ENCODE data around the gene ZNF668.

The ZNF668 gene

DNA sequence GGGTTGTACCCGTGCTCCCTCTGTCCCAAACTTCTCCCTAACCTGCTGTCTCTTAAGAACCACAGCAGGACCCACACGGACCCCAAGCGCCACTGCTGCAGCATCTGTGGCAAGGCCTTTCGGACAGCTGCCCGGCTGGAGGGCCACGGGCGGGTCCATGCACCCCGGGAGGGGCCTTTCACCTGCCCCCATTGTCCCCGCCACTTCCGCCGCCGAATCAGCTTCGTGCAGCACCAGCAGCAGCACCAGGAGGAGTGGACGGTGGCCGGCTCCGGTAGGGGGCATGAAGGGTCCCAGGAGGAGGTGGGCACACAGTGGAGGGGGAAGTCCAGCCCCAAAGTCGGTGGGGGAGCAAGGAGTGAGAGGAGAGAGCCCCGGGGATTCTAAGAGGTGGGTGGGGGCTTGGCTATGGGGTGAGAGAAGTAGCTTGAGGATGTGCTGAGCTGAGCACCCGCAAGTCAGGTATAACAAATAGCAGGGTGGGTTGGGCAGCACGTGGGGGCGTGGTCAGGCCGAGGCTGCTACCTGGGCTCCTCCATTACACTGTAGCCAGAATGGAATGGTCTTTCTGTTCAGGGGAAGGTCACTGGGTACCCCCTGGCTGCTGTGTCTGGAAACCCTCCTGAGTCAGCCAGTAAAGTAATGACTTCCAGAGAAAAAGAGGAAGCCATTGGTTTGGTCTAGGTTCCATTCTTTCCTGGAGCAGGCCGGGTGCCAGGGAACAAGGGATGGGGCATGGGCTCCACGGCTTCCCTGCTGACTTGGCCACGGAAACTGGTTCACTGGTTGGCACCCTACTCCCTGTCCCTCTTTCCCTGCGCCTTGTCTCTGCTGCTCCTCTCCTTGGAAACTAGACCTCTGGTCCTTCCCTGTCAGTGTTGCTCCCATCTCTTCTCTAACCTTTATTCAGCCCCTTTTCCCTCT, 7.7 kb upstream of the ZNF668 start:
- no peak for DNase-seq (ENCODE audit: low read depth in 2 of 3, low spot score in 1 of 3)

DNA sequence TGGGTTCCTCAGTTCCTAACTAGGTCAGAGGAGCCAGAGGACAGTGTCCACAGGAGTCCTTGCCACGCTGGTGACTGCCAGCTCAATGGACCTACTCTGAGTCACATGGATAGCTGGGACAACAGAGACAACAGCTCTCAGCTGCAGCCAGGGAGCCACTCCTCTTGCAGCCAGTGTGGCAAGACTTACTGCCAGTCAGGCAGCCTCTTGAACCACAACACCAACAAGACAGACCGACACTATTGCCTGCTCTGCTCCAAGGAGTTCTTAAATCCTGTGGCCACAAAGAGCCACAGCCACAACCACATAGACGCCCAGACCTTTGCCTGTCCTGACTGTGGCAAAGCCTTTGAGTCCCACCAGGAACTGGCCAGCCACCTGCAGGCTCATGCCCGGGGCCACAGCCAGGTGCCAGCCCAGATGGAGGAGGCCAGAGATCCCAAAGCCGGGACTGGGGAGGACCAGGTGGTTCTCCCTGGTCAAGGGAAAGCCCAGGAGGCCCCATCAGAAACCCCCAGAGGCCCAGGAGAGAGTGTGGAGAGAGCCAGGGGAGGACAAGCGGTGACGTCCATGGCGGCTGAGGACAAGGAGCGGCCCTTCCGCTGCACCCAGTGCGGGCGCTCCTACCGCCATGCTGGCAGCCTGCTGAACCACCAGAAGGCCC, 6.8 kb upstream of the ZNF668 start:
- DNase-seq (ENCODE audit: low read depth in 2 of 3, low spot score in 1 of 3) = no peak

DNA sequence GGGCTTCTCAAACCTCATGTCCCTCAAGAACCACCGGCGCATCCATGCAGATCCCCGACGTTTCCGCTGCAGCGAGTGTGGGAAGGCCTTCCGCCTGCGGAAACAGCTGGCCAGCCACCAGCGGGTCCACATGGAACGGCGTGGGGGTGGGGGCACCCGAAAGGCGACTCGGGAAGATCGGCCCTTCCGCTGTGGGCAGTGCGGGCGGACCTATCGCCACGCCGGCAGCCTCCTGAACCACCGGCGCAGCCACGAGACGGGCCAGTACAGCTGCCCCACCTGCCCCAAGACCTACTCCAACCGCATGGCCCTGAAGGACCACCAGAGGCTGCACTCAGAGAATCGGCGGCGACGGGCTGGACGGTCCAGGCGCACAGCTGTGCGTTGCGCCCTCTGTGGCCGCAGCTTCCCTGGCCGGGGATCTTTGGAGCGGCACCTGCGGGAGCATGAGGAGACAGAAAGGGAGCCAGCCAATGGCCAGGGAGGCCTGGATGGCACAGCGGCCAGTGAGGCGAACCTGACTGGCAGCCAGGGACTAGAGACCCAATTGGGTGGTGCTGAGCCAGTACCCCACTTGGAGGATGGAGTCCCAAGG, 6.1 kb upstream of the ZNF668 start:
- no peak for DNase-seq (ENCODE audit: low read depth in 2 of 3, low spot score in 1 of 3)

DNA sequence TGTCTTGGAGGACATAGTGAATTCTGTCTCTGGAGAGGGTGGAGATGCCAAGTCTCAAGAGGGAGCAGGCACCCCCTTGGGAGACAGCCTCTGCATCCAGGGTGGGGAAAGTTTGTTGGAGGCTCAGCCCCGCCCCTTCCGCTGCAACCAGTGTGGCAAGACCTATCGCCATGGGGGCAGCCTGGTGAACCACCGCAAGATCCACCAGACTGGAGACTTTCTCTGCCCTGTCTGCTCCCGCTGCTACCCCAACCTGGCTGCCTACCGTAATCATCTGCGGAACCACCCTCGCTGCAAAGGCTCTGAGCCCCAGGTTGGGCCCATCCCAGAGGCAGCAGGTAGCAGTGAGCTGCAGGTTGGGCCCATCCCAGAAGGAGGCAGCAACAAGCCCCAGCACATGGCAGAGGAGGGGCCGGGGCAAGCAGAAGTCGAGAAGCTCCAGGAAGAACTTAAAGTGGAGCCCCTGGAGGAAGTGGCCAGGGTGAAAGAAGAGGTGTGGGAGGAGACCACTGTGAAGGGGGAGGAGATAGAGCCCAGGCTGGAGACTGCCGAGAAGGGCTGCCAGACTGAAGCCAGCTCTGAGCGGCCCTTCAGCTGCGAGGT, 5.4 kb upstream of the ZNF668 start:
- DNase-seq (ENCODE audit: low read depth in 2 of 3, low spot score in 1 of 3) = no peak

DNA sequence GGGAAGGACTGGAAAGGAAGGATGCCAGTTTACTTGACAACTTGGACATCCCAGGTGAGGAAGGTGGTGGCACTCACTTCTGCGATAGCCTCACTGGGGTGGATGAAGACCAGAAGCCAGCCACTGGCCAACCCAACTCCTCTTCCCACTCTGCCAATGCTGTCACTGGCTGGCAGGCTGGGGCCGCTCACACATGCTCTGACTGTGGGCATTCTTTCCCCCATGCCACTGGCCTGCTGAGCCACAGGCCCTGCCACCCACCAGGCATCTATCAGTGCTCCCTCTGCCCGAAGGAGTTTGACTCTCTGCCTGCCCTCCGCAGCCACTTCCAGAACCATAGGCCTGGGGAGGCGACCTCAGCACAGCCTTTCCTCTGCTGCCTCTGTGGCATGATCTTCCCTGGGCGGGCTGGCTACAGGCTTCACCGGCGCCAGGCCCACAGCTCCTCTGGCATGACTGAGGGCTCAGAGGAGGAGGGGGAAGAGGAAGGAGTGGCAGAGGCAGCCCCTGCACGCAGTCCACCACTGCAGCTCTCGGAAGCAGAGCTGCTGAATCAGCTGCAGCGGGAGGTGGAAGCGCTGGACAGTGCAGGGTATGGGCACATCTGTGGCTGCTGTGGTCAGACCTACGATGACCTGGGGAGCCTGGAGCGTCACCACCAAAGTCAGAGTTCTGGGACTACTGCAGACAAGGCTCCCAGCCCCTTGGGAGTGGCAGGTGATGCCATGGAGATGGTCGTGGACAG, 4.7 kb upstream of the ZNF668 start:
- no peak for DNase-seq (ENCODE audit: low read depth in 2 of 3, low spot score in 1 of 3)

DNA sequence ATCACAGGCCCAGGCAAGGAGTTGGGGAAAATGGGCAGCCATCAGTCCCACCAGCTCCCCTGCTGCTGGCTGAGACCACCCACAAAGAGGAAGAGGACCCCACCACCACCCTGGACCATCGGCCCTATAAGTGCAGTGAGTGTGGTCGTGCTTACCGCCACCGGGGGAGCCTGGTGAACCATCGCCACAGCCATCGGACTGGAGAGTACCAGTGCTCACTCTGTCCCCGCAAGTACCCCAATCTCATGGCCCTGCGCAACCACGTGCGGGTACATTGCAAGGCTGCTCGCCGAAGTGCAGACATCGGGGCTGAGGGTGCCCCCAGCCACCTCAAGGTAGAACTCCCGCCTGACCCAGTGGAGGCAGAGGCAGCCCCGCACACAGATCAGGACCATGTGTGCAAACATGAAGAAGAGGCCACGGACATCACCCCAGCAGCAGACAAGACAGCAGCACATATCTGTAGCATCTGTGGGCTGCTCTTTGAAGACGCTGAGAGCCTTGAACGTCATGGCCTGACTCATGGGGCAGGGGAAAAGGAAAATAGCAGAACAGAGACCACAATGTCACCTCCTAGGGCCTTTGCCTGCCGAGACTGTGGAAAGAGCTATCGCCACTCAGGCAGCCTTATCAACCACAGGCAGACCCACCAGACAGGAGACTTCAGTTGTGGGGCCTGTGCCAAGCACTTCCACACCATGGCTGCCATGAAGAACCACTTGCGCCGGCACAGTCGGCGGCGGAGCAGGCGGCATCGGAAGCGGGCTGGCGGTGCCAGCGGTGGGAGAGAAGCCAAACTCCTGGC, 3.8 kb upstream of the ZNF668 start:
- DNase-seq (ENCODE audit: low read depth in 2 of 3, low spot score in 1 of 3) = no peak

DNA sequence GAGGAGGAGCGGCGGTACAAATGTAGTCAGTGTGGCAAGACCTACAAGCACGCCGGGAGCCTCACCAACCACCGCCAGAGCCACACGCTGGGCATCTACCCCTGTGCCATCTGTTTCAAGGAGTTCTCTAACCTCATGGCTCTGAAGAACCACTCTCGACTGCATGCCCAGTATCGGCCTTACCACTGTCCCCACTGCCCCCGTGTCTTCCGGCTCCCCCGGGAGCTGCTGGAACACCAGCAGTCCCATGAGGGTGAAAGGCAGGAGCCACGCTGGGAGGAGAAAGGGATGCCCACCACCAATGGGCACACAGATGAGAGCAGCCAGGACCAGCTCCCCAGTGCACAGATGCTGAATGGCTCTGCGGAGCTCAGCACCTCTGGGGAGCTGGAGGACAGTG, 3.0 kb upstream of the ZNF668 start:
- no peak for DNase-seq (ENCODE audit: low read depth in 2 of 3, low spot score in 1 of 3)

DNA sequence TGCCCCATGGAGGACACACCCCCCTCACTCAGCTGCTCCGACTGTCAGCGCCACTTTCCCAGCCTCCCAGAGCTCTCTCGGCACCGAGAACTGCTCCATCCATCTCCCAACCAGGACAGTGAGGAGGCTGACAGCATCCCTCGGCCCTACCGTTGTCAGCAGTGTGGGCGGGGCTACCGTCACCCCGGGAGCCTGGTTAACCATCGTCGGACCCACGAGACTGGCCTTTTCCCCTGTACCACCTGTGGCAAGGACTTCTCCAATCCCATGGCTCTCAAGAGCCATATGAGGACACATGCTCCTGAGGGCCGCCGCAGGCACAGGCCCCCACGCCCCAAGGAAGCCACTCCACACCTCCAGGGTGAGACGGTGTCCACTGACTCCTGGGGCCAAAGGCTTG, 2.3 kb upstream of the ZNF668 start:
- DNase-seq (ENCODE audit: low read depth in 2 of 3, low spot score in 1 of 3) = no peak

DNA sequence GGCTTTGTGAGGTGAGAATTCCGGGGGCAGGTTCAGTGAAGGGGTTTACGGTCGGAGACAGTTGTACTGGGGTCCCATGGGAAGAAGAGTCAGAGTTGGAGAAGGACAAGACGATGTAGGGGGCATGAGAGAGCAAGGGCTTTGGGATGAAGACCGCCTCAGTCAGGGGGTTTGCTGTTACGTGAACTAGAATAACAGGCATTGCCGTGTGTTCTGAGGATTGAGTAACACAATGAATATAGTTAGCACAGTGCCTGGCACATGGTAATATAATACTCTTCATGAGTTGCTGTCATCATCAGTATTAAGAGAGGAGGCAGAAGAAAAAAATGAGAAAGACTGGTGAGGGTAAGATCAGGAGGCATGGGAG, 759 bp upstream of the ZNF668 start:
- no peak for DNase-seq (ENCODE audit: low read depth in 2 of 3, low spot score in 1 of 3)

DNA sequence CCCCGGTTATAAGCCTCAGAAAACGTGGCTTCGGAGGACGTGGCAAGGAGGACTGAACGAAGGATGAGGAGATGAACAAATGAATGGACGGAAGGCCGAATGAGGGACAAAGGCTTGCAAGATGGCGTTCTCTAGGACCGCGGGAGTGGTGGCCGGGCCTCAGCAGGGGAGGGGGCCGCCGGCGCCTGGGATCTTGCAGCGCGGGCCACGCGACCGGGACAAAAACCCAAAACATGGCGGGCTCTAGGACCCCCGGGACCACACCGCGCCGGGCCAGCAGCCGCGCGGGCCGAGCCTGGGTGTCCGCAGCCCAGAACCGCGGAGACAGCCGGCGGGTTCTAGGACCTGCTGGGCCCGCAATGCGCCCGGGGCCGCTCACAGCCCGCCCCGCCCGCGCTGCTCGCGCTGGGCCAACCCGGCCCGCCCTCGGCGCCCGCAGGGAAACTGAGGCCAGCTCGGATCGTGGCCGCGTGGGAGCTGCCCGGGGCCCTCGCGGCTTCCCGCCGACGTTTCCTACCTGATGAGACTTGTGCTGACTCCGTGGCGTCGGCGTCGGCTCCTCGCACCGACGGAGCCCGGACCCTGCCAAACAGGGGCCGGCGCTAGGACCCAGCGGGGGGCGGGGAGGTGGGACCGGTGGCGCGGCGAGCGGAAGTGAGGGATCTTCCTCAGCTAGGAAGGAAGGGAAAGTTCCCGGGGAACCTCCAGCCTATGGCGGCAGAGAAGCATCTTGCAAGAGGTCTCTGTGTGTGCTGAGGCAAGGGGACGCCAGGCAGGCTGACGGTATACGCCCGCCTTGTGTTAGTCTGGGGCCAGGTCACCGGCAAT, 684 bp downstream of the ZNF668 start:
- DNase-seq (ENCODE audit: low read depth in 2 of 3, low spot score in 1 of 3) = peak; percentile 79 to 87 (median 85)

DNA sequence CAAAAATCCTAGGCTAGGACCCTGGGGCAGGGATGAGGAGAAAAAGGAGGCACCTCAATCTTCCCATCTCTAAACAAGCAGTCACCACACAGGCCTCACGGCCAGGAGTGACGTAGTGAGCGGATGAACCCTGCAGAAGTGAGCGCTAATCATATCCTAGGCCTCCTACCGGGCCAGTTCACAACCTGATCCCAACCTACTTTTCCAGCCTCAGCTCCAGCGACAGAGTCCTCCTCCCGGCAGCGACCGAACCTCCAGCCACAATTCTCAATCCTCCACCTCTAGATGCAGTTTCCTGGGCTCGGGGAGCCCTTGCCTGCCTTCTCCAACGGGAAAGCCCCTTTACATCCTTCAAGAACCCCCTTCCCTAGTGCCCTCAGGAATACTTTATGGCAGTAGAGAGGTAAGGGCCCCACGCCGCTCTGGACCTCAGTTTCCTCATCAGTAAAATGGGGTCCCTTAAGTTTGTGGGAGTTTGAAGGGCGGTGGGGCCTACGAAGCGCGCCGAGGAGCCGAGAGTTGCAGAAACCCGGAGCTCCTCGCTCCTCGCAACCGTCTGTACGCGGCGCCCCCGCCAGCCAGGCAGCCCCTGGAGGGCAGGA, 1.4 kb downstream of the ZNF668 start:
- DNase-seq (ENCODE audit: low read depth in 2 of 3, low spot score in 1 of 3) = peak in 1 of 3 donors; percentile 20

DNA sequence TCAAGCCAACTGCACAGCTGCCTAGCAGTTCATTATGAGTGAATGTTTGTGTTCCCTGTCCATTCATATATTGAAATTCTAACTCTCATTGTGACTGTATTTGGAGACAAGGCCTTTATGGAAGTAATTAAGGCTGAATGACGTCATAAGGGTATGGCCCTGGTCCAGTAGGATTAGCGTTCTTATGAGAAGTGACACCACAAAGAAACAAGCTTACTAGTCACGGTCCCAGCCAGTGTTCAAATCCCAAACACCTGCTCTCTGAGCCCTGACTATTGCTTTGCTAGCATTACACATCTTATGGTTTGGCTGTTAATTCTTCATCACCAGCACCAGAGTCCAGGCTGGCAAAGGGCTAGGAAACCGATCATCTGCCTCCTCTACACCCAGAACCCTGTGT, 2.2 kb downstream of the ZNF668 start:
- DNase-seq (ENCODE audit: low read depth in 2 of 3, low spot score in 1 of 3) = no peak

DNA sequence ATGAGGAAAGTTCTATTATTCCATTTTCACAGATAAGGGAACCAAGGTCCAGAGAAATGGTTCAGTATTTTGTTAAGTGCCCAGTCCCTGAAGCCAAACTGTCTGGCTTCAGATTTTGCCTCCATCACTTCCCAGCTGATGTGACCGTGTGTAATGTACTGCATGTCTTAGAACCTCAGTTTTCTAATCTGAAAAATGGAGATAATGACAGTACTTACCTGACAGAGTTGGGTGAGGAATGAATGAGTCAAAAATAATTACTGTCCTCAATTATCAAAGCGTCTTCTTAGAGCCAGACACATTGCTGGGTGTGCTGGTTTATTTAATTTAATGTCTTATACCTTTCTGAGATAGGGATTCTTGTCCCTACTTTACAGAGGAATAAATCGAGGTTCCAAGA, 6.7 kb downstream of the ZNF668 start:
- no peak for DNase-seq (ENCODE audit: low read depth in 2 of 3, low spot score in 1 of 3)

DNA sequence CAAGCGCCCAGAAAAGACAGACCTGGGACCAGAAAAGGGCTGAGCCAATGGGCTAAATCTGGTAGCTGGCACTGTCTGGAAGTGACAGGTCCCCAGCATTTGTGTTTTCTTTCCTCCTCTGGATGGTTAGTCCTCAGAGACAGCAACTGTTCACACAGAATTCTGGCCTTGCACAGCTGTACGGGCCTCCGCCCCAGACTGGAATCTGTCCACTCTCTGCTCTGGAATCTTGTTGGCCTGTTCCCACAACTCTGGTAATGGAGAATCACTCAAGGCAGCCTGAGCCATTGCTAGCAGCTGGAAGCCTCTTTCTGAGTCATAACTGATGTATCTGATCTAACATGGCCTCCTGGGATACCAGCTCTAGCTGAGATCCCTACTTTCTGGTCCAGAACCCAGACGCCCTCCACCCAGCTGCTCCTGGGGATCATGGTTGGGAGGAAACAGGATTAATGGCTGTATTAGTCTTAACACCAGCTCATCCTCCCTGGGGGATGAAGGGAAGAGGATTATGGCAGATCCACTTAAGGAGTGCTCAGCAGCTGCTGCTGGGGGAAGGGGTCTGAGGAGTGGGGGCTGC, 9.1 kb downstream of the ZNF668 start:
- no peak for DNase-seq (ENCODE audit: low read depth in 2 of 3, low spot score in 1 of 3)

DNA sequence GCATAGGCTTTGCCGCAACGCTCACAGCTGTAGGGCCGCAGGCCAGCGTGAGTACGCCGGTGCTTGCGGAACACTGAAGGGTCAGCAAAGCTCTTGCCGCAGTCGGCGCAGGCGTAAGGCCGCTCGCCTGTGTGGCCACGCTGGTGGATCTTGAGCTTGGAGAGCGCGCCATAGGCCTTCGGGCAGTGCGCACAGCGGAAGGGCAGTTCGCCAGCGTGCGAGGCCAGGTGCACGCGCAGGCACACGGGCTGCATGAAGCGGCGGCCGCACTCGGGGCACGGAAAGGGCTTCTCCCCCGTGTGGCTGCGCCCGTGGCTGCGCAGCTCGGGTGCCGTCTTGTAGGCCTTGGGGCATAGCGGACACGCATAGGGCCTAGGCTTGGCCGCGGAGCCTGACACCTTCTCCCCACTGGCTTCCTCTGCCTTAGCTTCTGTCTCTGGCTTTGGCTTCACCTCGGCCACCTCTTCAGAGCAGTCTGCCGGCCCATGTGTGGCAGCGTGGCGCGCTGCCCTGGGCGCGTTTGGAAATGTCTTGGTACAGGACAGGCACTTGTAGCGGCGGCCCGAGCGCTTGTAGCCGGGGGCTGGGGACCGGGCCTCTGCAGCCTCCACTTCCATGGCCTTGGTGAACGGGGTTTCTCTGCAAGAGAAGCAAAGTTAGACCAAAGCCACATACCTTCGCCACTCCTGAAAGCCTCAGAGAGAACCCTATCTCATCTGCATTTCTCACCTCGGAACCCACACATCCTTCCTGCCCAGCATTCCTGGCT, 10.0 kb downstream of the ZNF668 start:
- no peak for DNase-seq (ENCODE audit: low read depth in 2 of 3, low spot score in 1 of 3)

DNA sequence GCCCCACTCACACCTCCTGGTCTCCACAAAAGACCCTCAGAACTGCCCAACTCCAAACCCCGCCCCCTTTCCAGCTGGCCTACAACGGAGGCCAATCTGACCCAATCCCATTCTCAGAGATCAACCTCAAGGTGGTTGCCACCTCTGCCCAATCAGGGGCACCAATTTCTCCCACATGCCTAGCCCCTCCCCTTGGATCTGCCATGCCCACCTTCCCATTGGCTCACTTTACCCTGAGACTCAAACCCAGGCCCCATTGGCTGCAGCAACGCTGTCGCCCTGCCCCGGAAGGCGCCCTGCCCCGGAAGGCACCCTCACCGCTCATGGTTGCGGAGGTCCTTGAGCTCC, 10.6 kb downstream of the ZNF668 start:
- no peak for DNase-seq (ENCODE audit: low read depth in 2 of 3, low spot score in 1 of 3)

DNA sequence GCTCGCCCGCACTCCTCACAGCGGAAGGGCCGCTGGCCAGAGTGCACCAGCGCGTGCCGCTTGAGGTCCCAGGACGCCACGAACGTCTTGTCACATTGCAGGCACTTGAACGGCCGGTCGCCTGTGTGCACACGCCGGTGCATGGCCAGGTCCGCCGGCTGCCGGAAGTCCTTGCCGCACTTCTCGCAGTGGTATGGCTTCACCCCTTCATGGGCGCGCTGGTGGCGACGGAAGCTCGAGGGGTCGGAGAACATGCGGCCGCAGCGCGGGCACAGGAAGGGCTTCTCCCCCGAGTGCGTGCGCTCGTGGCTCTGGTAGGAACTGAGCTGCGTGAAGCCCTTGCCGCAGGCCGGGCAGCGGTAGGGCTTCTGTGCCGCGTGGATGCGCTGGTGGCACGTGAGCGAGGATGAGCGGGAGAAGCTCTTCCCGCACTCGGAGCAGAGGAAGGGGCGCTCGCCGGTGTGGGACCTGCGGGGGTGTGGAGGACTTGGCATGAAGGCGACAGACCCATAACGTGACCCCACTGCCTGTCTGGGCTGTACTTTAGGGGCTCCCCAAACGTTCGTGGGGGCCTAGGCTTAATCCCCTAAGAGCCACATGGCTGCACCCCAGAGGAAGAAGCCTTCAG, 12.1 kb downstream of the ZNF668 start:
- no peak for DNase-seq (ENCODE audit: low read depth in 2 of 3, low spot score in 1 of 3)

Measured in stimulated activated CD4-positive, alpha-beta T cell treated with anti-CD3 and anti-CD28 coated beads, Interleukin-12 subunit alpha, Interleukin-12 subunit beta, amount 100 ng/mL, for 48 hours (primary cell).